HCT116 (cell line): ENCODE results near the gene MATCAP1.

Experiments used
- CTCF ChIP-seq, 3 experiments: fragments of 200-600 bp in 1 of 3; sonication (generic) in 1 of 3; IDR thresholded peaks in 2 of 3; conservative IDR thresholded peaks in 1 of 3; 2 replicates each; pipeline ENCODE4 v1.5.1; 2012 to 2017; ENCODE audit warnings: low read depth in 2 of 3, low read length in 2 of 3, antibody characterized with exemption in 1 of 3, borderline replicate concordance in 1 of 3, control low read depth in 1 of 3, mild to moderate bottlenecking in 1 of 3, mixed read lengths in 1 of 3, mixed run types in 1 of 3, moderate library complexity in 1 of 3; ENCODE audit not compliant: insufficient read depth in 1 of 3
- EZH2 ChIP-seq: fragments of 200-600 bp; sonication (generic); IDR thresholded peaks from 2 replicates; pipeline ENCODE4 v1.6.1; 2017; ENCODE audit warnings: antibody characterized with exemption, mixed run types
- EZH2phosphoT487 ChIP-seq: fragments of 200-600 bp; IDR thresholded peaks from 2 replicates; pipeline ENCODE4 v1.6.1; 2018; ENCODE audit warnings: antibody characterized with exemption, borderline replicate concordance
- FOSL1 ChIP-seq: IDR thresholded peaks from 2 replicates; pipeline ENCODE4 v1.6.1; 2012; ENCODE audit warnings: low read depth
- JUND ChIP-seq: IDR thresholded peaks from 2 replicates; pipeline ENCODE4 v1.6.1; 2012
- MAX ChIP-seq: IDR thresholded peaks from 2 replicates; pipeline ENCODE4 v1.6.1; 2012
- POLR2AphosphoS5 ChIP-seq: IDR thresholded peaks from 2 replicates; pipeline ENCODE4 v1.6.1; 2011; ENCODE audit warnings: mild to moderate bottlenecking, low read depth, low read length, moderate library complexity
- SP1 ChIP-seq: IDR thresholded peaks from 2 replicates; pipeline ENCODE4 v1.6.1; 2012; ENCODE audit warnings: low read depth

- TF ChIP-seq EZH2phosphoT487 (no peak), SP1 (no peak), CTCF (IDR thresholded peaks at IDR 0.05 in 2 of 3, conservative IDR thresholded peaks at IDR 0.05 in 1 of 3; ENCODE audit: borderline replicate concordance in 1 of 3, insufficient read depth in 1 of 3, low read depth in 2 of 3, low read length in 2 of 3) (no peak), FOSL1 (no peak), EZH2 (no peak), POLR2AphosphoS5 (peak; percentile 50; the same call in 1 of the 2 replicates), MAX (no peak), JUND (no peak)
These were observed 7.1 kb downstream of the MATCAP1 start for GRCh38 chr16:67176662-67177061.
